AG09309 (cell line): ENCODE results near the gene MRPL9.

ENCODE experiments used
- DNase-seq: peaks from one replicate; pipeline ENCODE4 v3.0.0-alpha.2; 2010; ENCODE audit warnings: low read depth
- H3K4me3 ChIP-seq: 2 replicates; pipeline ENCODE4 v1.5.1; 2011; ENCODE audit warnings: mild to moderate bottlenecking, low read depth, low read length, moderate library complexity; ENCODE audit not compliant: control insufficient read depth
- TF ChIP-seq, protein P1 (sequence below): IDR thresholded peaks from 2 replicates; pipeline ENCODE4 v1.5.1; 2011; ENCODE audit warnings: mild to moderate bottlenecking, low read depth, low read length, inconsistent platforms; ENCODE audit not compliant: insufficient read depth, control insufficient read depth; ENCODE audit errors: missing control alignments

Gene MRPL9

GRCh38 chr1:151762941-151763921, at the start of gene MRPL9:
TSS of gene MRPL9 (minus strand) at chr1:151763496. CDS start at chr1:151763479, 17 bp downstream.
- peak within 1 kb of the TSS; percentile 96 for H3K4me3 ChIP-seq
- TF ChIP-seq, protein P1, sequence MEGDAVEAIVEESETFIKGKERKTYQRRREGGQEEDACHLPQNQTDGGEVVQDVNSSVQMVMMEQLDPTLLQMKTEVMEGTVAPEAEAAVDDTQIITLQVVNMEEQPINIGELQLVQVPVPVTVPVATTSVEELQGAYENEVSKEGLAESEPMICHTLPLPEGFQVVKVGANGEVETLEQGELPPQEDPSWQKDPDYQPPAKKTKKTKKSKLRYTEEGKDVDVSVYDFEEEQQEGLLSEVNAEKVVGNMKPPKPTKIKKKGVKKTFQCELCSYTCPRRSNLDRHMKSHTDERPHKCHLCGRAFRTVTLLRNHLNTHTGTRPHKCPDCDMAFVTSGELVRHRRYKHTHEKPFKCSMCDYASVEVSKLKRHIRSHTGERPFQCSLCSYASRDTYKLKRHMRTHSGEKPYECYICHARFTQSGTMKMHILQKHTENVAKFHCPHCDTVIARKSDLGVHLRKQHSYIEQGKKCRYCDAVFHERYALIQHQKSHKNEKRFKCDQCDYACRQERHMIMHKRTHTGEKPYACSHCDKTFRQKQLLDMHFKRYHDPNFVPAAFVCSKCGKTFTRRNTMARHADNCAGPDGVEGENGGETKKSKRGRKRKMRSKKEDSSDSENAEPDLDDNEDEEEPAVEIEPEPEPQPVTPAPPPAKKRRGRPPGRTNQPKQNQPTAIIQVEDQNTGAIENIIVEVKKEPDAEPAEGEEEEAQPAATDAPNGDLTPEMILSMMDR = peak; percentile 1
- DNase-seq = peak; percentile 27

DNA sequence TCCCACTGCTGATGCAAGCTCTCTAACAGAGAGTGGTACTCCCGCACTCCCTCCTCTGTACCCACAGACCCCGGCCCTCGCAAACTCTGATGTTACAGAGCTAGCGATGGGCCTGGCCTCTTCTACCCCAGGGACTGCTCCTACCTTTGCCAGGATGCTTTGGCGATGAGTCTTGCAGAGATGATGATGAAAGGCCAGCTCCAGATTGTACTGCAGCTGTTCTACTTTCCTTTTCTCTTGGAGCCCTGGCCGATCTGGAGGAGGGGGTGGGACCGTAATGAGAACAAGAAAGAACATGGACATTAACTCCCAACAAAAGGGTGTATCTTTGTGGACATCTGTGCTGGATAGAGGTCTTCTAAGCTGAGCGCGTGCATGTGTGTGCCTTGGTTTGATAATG, 47.9 kb upstream of the MRPL9 start:
- DNase-seq = no peak
- TF ChIP-seq, protein P1 = no peak
- no peak overlapping the region for H3K4me3 ChIP-seq

DNA sequence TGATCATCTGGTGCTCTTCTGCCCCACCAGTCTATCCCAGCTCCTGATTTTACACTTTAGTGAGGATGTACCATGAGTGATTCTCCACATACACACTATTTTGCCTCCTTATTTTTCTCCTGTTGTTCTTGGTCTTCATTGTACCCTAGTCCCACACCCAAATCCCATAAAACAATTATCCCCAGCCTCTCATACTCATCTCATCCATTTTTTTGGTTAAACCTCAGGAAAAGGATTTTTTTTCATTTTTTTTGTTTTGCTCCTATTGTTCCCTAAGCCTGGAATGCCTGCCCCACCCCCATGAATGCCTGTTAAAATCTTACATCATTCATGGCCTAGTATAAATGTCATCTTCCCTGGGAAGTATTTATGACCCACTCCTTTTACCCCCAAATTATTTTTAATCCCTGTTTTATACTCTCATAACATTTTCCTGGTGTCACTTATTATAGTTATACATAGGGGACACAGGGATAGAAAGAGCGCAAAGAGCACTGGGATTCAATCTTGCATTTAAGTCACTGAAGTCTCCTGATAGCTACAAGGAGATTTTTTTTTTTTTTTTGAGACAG, 46.8 kb upstream of the MRPL9 start:
- no peak overlapping the region for H3K4me3 ChIP-seq
- TF ChIP-seq, protein P1 = no peak
- no peak for DNase-seq

DNA sequence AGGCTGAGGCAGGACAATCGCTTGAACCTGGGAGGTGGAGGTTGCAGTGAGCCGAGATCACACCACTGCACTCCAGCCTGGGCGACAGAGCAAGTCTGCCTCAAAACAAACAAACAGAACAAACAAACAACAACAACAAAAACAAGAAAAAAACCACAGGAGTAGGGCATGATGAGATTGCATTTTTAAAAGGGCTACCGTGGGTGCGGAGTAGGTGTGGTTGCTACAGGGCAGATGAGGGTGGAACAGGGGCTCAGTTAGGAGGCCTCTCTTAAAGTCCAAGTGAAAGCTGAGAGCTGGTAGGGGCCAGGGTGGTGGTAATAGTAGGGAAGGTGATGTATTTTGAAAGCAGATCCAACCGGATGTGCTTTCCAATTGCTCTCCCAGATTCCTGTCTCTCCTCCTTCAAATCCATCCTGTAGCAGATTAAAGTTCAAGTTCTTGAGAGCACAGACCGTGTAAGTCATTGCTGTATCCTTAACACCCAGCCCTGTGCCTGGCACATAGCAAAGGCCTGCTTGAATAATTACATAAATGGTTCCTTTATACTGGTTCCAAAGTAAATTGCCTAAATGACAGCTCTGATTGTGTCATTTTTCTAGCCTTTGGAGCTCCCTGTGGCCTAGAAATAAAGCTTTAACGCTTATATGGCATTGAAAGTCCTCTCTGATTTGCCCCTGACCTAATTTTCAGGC, 46.1 kb upstream of the MRPL9 start:
- no peak overlapping the region for H3K4me3 ChIP-seq
- TF ChIP-seq, protein P1 = no peak
- DNase-seq = no peak

- H3K4me3 ChIP-seq = no peak overlapping the region
- TF ChIP-seq, protein P1 = no peak
- DNase-seq = no peak
These were observed 44.5 kb upstream of the MRPL9 start for GRCh38 chr1:151807766-151808165.

DNA sequence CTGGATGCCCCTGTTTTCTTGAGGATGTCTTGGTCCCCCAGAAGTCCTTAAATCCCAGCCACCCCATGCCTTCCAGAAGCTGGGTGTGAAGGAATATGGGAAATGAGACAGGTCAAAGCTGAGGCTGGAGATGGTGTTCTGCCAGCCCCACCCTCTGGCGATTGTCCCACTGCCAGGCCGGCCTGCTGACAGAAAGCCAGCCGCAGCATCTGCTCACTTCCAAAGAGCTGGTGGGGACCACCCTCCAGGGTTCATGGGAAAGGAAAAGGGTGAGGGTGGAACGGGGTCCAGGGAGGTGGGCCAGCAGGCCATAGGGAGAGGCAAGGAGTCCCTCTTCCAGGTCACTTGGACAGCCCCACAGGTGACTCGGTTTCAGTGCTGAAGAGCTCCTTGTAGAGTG, 43.8 kb upstream of the MRPL9 start:
- no peak overlapping the region for H3K4me3 ChIP-seq
- TF ChIP-seq, protein P1 = no peak
- no peak for DNase-seq
